AG04450 (cell line): Measurements from ENCODE around the gene FRAS1. TPM values are rescaled to one million over a fixed set of nuclear protein-coding genes. Genes with fewer than 3 reads are reported as not detected.

Experiments used
- CTCF ChIA-PET: fragments of 300-600, 350-600 bp; formaldehyde crosslinking; extraction: SDS; loops from one replicate; lab custom pipeline; 2022; ENCODE audit warnings: antibody characterized with exemption, inconsistent platforms; lab: Charles Lee
- POLR2A ChIA-PET: fragments of 350-600 bp; formaldehyde crosslinking; extraction: SDS; loops from one replicate; lab custom pipeline; 2021; ENCODE audit warnings: antibody characterized with exemption, inconsistent platforms; lab: Yijun Ruan, JAX
- DNase-seq: peaks from one replicate; pipeline ENCODE4 v3.0.0-alpha.2; 2011; ENCODE audit warnings: low read depth, low spot score
- H3K27ac ChIP-seq: one replicate; pipeline ENCODE4 v1.5.1; 2012; ENCODE audit warnings: low read depth, low read length, control low read depth
- H3K27me3 ChIP-seq: one replicate; pipeline ENCODE4 v1.6.0; 2012; ENCODE audit warnings: low read length; ENCODE audit not compliant: control insufficient read depth, insufficient read depth
- H3K4me3 ChIP-seq: 2 replicates; pipeline ENCODE4 v1.5.1; 2011; ENCODE audit warnings: mild to moderate bottlenecking, low read depth, low read length, control low read depth
- H3K9me3 ChIP-seq: 2 replicates; pipeline ENCODE4 v1.5.1; 2012; ENCODE audit warnings: low read length; ENCODE audit not compliant: control insufficient read depth, insufficient read depth
- CTCF ChIP-seq: IDR thresholded peaks from 2 replicates; pipeline ENCODE4 v1.5.1; 2011; ENCODE audit warnings: low read depth, low read length, control low read depth, inconsistent platforms
- polyA plus RNA-seq: library from polyadenylated mRNA; depleted of rRNA; stranded (reverse); fragments of >200 nt; gene quantifications from 2 replicates; pipeline ENCODE4 v1.2.3, GENCODE V29; 2011

FRAS1 gene
- polyA plus RNA-seq, 1 experiment, result 0.21 TPM

GRCh38 chr4:78534286-78534955 lies 477.3 kb downstream of the FRAS1 start:
- no peak overlapping the region for H3K4me3 ChIP-seq
- DNase-seq, result no peak
- ChIA-PET POLR2A (no interaction called here), CTCF (interaction anchor here (0.6 to 1.1 kb wide), 2 partner anchors 16 to 330 kb away, joined by 3 to 4 read pairs; no protein-coding TSS in a partner anchor)
- peaks cover 3% of the 10 kb centered on the region; the same call in 1 of the 2 replicates for H3K9me3 ChIP-seq
- H3K27me3 ChIP-seq, result no peaks in the 10 kb centered on the region
- no peak for TF ChIP-seq CTCF
- H3K27ac ChIP-seq, result no peak overlapping the region

- DNase-seq, result no peak
- no peak overlapping the region for H3K27ac ChIP-seq
- H3K4me3 ChIP-seq, result no peak overlapping the region
- CTCF ChIA-PET, result interaction anchor here (0.6 to 1.6 kb wide), 4 partner anchors 26 to 1504 kb away, joined by 3 to 5 read pairs (median 3); no protein-coding TSS in a partner anchor
- no peaks in the 10 kb centered on the region for H3K27me3 ChIP-seq
- H3K9me3 ChIP-seq, result no peaks in the 10 kb centered on the region; the same call in 1 of the 2 replicates
- POLR2A ChIA-PET, result interaction anchor here (0.6 to 1.7 kb wide), 2 partner anchors 13 to 67 kb away, joined by 3 read pairs; no protein-coding TSS in a partner anchor
- TF ChIP-seq CTCF, result no peak
These were observed 485.2 kb downstream of the FRAS1 start for GRCh38 chr4:78542373-78542772.

GRCh38 chr4:78543424-78544125 lies 486.5 kb downstream of the FRAS1 start:
- CTCF ChIA-PET, result no interaction called here
- POLR2A ChIA-PET, result interaction anchor here (1.7 kb wide), 1 partner anchor 15 kb away, joined by 3 read pairs; no protein-coding TSS in a partner anchor
- no peak for DNase-seq

GRCh38 chr4:78544678-78545077 lies 487.6 kb downstream of the FRAS1 start:
- Histone ChIP-seq H3K9me3 (peaks cover 4% of the 10 kb centered on the region; the same call in 1 of the 2 replicates), H3K27me3 (no peaks in the 10 kb centered on the region), H3K27ac (no peak overlapping the region), H3K4me3 (no peak overlapping the region)
- ChIA-PET POLR2A (interaction anchor here (0.6 to 1.7 kb wide), 3 partner anchors 25 to 727 kb away, joined by 3 to 5 read pairs (median 3); no protein-coding TSS in a partner anchor), CTCF (no interaction called here)
- DNase-seq, result no peak
- TF ChIP-seq CTCF, result no peak

More at GRCh38 chr4:78543424-78544125, 486.5 kb downstream of the FRAS1 start:
- Histone ChIP-seq H3K9me3 (peaks cover 4% of the 10 kb centered on the region; the same call in 1 of the 2 replicates), H3K4me3 (no peak overlapping the region), H3K27ac (no peak overlapping the region), H3K27me3 (no peaks in the 10 kb centered on the region)
- no peak for TF ChIP-seq CTCF
